HepG2 (cell line): ENCODE results near the gene EPB41. TPM values are rescaled to one million over a fixed set of nuclear protein-coding genes. Genes with fewer than 3 reads are reported as not detected.

Experiments
- NFKBIZ ChIP-seq: IDR thresholded peaks from 2 replicates; pipeline ENCODE4 v1.6.1; 2018; ENCODE audit warnings: missing genetic modification reagents, missing compliant biosample characterization
- NFYB ChIP-seq: sonication (generic); formaldehyde crosslinking; IDR thresholded peaks from 2 replicates; pipeline ENCODE4 v1.4.0; 2020; ENCODE audit warnings: missing genetic modification reagents
- PCBP1 ChIP-seq: fragments of 200-400 bp; formaldehyde crosslinking; IDR thresholded peaks from 2 replicates; pipeline ENCODE4 v1.6.1; 2017; ENCODE audit warnings: mild to moderate bottlenecking, low read depth, low read length, borderline replicate concordance
- SOX6 ChIP-seq, 2 experiments: fragments of 450-650 bp in 1 of 2; sonication (generic) in 1 of 2; formaldehyde crosslinking in 1 of 2; IDR thresholded peaks; 2 replicates each; pipeline versions ENCODE4 v1.4.0 to v1.6.1; 2017 to 2020; ENCODE audit warnings: antibody characterized with exemption in 1 of 2, mild to moderate bottlenecking in 1 of 2, missing genetic modification reagents in 1 of 2
- TARDBP ChIP-seq: sonication (generic); formaldehyde crosslinking; IDR thresholded peaks from 2 replicates; pipeline ENCODE4 v1.8.0; 2022; ENCODE audit warnings: mild to moderate bottlenecking, missing genetic modification reagents
- ZFP82 ChIP-seq: sonication (generic); formaldehyde crosslinking; IDR thresholded peaks from 2 replicates; pipeline ENCODE4 v1.5.1; 2020; ENCODE audit warnings: mild to moderate bottlenecking, missing genetic modification reagents, borderline replicate concordance
- ZFP90 ChIP-seq: sonication (generic); formaldehyde crosslinking; IDR thresholded peaks from 2 replicates; pipeline ENCODE4 v1.8.0; 2022; ENCODE audit warnings: missing genetic modification reagents, mild to moderate bottlenecking, inconsistent platforms, borderline replicate concordance
- ZNF282 ChIP-seq: fragments of 450-650 bp; IDR thresholded peaks from 2 replicates; pipeline ENCODE4 v1.6.1; 2018; ENCODE audit not compliant: partially characterized antibody
- ZNF484 ChIP-seq: sonication (generic); formaldehyde crosslinking; IDR thresholded peaks from 2 replicates; pipeline ENCODE4 v1.5.1; 2020; ENCODE audit warnings: mild to moderate bottlenecking, low read depth, missing genetic modification reagents, borderline replicate concordance
- ZNF616 ChIP-seq: sonication (generic); formaldehyde crosslinking; IDR thresholded peaks from 2 replicates; pipeline ENCODE4 v1.5.0; 2020; ENCODE audit warnings: low read depth, mild to moderate bottlenecking, missing genetic modification reagents
- ZSCAN22 ChIP-seq: sonication (generic); formaldehyde crosslinking; IDR thresholded peaks from 2 replicates; pipeline ENCODE4 v1.4.0; 2020; ENCODE audit warnings: mild to moderate bottlenecking, missing genetic modification reagents
- polyA plus RNA-seq, 8 experiments: library from polyadenylated mRNA; depleted of rRNA in 3 of 8; stranded (reverse) in 7 of 8; unstranded in 1 of 8; fragments of >200 nt; fragmentation: Illumina TruSeq in 4 of 8; extraction: Trizol in 4 of 8; gene quantifications; 2 replicates each; pipeline versions ENCODE4 v1.2.1 to v1.2.3, GENCODE V29; 2011 to 2016; ENCODE audit warnings: low read depth in 4 of 8, missing spikeins in 1 of 8, mixed read lengths in 1 of 8; ENCODE audit not compliant: insufficient read depth in 1 of 8
- total RNA-seq, 5 experiments: library from RNA; depleted of rRNA; stranded (reverse); fragments of >200 nt; fragmentation: Illumina TruSeq; extraction: Trizol; gene quantifications; 2 replicates each; pipeline ENCODE4 v1.2.3, GENCODE V29; 2016; ENCODE audit warnings: low read depth in 1 of 5
- TF ChIP-seq, protein P1 (sequence below): sonication (generic); formaldehyde crosslinking; IDR thresholded peaks from 2 replicates; pipeline ENCODE4 v1.4.0; 2020; ENCODE audit warnings: missing genetic modification reagents
- TF ChIP-seq, protein P2 (sequence below): sonication (generic); formaldehyde crosslinking; IDR thresholded peaks from 2 replicates; pipeline ENCODE4 v1.4.0; 2020; ENCODE audit warnings: mild to moderate bottlenecking, missing genetic modification reagents
- TF ChIP-seq, protein P3 (sequence below): sonication (generic); formaldehyde crosslinking; IDR thresholded peaks from 2 replicates; pipeline ENCODE4 v1.4.0; 2020; ENCODE audit warnings: missing genetic modification reagents, borderline replicate concordance
- TF ChIP-seq, protein P4 (sequence below): sonication (generic); formaldehyde crosslinking; IDR thresholded peaks from 2 replicates; pipeline ENCODE4 v1.4.0; 2020; ENCODE audit warnings: missing genetic modification reagents
- TF ChIP-seq, protein P5 (sequence below): sonication (generic); formaldehyde crosslinking; IDR thresholded peaks from 2 replicates; pipeline ENCODE4 v1.4.0; 2020; ENCODE audit warnings: missing genetic modification reagents

The EPB41 gene
- total and polyA plus RNA-seq, 2 of the 13 experiments (the other 11 are each of a cell fraction or from before 2014, with no cell fraction given), result 34.5 to 46.7 TPM

DNA sequence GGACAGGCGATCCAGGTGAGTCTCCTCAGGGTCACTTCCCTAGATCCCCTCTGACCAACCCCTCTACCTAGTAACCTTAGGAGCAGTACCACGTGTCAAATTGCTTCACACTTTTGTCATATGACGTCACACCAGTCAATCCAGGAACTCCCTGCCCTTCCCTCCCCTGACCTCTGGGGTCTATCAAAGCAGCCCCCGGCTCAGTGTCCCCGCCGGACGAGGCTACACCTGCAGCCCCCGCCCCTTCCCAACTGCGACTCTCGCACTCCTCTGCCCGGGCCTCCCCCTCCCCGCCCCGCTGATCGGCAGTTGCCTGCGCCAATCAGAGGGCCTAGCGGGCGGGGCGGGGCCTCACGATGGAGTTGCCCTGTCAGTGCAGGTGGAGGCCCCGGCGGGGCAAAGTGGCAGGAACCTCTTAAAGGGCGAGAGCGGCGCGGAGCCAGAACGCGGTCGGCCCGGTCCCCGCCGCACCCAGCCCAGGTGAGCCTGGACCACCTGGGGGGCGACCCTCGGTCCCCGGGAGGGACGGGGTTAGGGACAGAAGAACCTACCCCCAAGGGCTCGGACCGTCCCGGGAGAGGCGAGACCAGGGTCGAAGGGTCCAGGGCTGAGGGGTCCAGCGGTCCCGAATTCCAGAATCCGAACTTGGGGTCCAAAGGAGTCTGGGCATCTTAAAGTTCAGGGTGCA, 27.5 kb upstream of the EPB41 start (continued):
- TF ChIP-seq, protein P1, sequence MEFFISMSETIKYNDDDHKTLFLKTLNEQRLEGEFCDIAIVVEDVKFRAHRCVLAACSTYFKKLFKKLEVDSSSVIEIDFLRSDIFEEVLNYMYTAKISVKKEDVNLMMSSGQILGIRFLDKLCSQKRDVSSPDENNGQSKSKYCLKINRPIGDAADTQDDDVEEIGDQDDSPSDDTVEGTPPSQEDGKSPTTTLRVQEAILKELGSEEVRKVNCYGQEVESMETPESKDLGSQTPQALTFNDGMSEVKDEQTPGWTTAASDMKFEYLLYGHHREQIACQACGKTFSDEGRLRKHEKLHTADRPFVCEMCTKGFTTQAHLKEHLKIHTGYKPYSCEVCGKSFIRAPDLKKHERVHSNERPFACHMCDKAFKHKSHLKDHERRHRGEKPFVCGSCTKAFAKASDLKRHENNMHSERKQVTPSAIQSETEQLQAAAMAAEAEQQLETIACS (CRISPR knock-in tag), result no peak
- TF ChIP-seq, protein P2, sequence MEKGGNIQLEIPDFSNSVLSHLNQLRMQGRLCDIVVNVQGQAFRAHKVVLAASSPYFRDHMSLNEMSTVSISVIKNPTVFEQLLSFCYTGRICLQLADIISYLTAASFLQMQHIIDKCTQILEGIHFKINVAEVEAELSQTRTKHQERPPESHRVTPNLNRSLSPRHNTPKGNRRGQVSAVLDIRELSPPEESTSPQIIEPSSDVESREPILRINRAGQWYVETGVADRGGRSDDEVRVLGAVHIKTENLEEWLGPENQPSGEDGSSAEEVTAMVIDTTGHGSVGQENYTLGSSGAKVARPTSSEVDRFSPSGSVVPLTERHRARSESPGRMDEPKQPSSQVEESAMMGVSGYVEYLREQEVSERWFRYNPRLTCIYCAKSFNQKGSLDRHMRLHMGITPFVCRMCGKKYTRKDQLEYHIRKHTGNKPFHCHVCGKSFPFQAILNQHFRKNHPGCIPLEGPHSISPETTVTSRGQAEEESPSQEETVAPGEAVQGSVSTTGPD (CRISPR knock-in tag), result no peak
- TF ChIP-seq ZFP90, result peak; percentile 85
- TF ChIP-seq TARDBP (CRISPR knock-in tag), result peak; percentile 54; the same call in 1 of the 2 replicates
- TF ChIP-seq SOX6 (IDR thresholded peaks at IDR 0.05), result no peak
- TF ChIP-seq SOX6 (CRISPR knock-in tag; IDR thresholded peaks at IDR 0.05), result peak; percentile 50
- TF ChIP-seq ZFP82 (CRISPR knock-in tag), result no peak
- TF ChIP-seq NFKBIZ (CRISPR knock-in tag), result no peak
- no peak for TF ChIP-seq ZNF616
- TF ChIP-seq, protein P3, sequence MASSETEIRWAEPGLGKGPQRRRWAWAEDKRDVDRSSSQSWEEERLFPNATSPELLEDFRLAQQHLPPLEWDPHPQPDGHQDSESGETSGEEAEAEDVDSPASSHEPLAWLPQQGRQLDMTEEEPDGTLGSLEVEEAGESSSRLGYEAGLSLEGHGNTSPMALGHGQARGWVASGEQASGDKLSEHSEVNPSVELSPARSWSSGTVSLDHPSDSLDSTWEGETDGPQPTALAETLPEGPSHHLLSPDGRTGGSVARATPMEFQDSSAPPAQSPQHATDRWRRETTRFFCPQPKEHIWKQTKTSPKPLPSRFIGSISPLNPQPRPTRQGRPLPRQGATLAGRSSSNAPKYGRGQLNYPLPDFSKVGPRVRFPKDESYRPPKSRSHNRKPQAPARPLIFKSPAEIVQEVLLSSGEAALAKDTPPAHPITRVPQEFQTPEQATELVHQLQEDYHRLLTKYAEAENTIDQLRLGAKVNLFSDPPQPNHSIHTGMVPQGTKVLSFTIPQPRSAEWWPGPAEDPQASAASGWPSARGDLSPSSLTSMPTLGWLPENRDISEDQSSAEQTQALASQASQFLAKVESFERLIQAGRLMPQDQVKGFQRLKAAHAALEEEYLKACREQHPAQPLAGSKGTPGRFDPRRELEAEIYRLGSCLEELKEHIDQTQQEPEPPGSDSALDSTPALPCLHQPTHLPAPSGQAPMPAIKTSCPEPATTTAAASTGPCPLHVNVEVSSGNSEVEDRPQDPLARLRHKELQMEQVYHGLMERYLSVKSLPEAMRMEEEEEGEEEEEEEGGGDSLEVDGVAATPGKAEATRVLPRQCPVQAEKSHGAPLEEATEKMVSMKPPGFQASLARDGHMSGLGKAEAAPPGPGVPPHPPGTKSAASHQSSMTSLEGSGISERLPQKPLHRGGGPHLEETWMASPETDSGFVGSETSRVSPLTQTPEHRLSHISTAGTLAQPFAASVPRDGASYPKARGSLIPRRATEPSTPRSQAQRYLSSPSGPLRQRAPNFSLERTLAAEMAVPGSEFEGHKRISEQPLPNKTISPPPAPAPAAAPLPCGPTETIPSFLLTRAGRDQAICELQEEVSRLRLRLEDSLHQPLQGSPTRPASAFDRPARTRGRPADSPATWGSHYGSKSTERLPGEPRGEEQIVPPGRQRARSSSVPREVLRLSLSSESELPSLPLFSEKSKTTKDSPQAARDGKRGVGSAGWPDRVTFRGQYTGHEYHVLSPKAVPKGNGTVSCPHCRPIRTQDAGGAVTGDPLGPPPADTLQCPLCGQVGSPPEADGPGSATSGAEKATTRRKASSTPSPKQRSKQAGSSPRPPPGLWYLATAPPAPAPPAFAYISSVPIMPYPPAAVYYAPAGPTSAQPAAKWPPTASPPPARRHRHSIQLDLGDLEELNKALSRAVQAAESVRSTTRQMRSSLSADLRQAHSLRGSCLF (CRISPR knock-in tag), result no peak
- TF ChIP-seq ZSCAN22 (CRISPR knock-in tag), result no peak
- TF ChIP-seq ZNF282, result no peak
- TF ChIP-seq, protein P4, sequence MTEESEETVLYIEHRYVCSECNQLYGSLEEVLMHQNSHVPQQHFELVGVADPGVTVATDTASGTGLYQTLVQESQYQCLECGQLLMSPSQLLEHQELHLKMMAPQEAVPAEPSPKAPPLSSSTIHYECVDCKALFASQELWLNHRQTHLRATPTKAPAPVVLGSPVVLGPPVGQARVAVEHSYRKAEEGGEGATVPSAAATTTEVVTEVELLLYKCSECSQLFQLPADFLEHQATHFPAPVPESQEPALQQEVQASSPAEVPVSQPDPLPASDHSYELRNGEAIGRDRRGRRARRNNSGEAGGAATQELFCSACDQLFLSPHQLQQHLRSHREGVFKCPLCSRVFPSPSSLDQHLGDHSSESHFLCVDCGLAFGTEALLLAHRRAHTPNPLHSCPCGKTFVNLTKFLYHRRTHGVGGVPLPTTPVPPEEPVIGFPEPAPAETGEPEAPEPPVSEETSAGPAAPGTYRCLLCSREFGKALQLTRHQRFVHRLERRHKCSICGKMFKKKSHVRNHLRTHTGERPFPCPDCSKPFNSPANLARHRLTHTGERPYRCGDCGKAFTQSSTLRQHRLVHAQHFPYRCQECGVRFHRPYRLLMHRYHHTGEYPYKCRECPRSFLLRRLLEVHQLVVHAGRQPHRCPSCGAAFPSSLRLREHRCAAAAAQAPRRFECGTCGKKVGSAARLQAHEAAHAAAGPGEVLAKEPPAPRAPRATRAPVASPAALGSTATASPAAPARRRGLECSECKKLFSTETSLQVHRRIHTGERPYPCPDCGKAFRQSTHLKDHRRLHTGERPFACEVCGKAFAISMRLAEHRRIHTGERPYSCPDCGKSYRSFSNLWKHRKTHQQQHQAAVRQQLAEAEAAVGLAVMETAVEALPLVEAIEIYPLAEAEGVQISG (CRISPR knock-in tag), result peak; percentile 43; the same call in 1 of the 2 replicates
- TF ChIP-seq, protein P5, sequence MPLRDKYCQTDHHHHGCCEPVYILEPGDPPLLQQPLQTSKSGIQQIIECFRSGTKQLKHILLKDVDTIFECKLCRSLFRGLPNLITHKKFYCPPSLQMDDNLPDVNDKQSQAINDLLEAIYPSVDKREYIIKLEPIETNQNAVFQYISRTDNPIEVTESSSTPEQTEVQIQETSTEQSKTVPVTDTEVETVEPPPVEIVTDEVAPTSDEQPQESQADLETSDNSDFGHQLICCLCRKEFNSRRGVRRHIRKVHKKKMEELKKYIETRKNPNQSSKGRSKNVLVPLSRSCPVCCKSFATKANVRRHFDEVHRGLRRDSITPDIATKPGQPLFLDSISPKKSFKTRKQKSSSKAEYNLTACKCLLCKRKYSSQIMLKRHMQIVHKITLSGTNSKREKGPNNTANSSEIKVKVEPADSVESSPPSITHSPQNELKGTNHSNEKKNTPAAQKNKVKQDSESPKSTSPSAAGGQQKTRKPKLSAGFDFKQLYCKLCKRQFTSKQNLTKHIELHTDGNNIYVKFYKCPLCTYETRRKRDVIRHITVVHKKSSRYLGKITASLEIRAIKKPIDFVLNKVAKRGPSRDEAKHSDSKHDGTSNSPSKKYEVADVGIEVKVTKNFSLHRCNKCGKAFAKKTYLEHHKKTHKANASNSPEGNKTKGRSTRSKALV, result 0 out of 2 replicates have a peak, but pooled peaks have one; percentile 30
- 0 out of 2 replicates have a peak, but pooled peaks have one; percentile 61 for TF ChIP-seq PCBP1
- peak; percentile 97 for TF ChIP-seq NFYB
- no peak for TF ChIP-seq ZNF484 (CRISPR knock-in tag)
